ENCODE results near the gene NAA15.
"Not testable (repeated sequence)": the region's sequence is repeated elsewhere in the genome, so short reads cannot be mapped to it uniquely, and the experiment has no call there.

NAA15 gene

GRCh38 chr4:139312552-139313332 lies 11.4 kb downstream of the NAA15 start:
- DNase-seq, result no peak
- TF ChIP-seq POLR2A (IDR thresholded peaks at IDR 0.05; ENCODE audit: low read length) (no peak), GATA1 (IDR thresholded peaks at IDR 0.05; ENCODE audit: low read depth, low read length) (no peak)

DNA sequence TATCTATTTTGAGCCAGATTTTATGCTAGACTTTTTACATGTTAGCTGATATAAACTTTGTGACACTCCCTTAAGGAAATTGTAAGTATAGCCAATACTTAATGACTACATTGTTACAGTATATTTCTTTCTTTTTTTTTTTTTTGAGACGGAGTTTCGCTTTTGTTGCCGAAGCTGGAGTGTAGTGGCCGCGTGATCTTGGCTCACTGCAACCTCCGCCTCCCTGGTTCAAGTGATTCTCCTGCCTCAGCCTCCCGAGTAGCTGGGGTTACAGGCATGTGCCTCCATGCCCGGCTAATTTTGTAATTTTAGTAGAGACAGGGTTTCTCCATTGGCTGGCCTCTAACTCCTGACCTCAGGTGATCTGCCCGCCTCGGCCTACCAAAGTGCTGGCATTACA lies 12.1 kb downstream of the NAA15 start:
- DNase-seq, result not testable (repeated sequence)

DNA sequence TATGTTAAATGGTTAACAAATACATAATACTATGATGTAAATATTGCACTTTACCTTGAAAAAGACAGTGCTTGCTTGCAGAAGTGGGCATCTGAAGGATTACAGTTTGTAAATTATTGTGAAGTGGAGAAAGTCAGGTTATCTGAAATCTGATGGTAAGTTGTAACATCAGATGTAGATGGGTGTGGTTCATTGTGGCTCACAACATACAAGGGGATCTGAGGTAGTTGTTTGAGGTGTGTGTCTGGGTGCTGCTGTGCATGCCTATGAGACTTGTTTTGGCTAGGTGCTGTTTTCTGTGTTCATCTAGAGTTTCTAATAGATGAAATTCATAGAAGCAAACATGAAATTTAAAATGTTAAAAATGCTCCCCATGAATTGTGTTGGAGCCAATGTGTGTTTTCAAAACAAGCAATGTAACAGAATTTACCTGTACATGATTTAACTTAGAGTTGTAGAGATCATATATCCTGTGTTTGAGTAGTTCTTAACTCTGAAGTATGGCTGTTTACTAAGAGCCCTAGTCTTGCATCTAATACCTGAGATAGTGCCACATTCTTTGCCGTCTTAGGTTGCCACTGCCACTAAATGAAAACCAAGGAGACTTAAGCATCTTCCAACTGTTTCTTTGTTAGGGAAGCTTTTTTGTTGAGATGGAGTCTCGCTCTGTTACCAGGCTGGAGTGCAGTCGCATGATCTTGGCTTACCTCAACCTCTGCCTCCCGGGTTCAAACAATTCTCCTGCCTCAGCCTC lies 12.9 kb downstream of the NAA15 start:
- no peak for DNase-seq
- TF ChIP-seq POLR2A (IDR thresholded peaks at IDR 0.05; ENCODE audit: low read length), result no peak
- no peak for TF ChIP-seq GATA1 (IDR thresholded peaks at IDR 0.05; ENCODE audit: low read depth, low read length)

DNA sequence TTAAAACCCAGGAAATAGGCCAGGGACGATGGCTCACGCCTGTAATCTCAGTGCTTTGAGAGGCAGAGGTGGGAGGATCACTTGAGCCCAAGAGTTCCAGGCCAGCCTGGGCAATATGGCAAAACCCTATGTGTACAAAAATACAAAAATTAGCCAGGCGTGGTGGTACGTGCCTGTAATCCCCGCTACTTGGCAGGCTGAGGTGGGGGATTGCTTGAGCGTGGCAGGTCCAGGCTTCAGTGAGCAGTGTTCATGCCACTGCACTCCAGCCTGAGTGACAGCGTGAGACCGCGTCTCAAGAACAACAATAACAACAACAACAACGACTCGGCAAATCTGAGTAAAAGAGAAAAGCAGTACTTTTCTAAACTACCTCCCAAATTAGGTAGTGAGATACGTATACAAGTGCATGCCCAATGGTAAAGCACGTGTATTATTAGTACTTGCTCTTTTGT lies 13.9 kb downstream of the NAA15 start:
- no peak for TF ChIP-seq GATA1 (IDR thresholded peaks at IDR 0.05; ENCODE audit: low read depth, low read length)
- TF ChIP-seq POLR2A (IDR thresholded peaks at IDR 0.05; ENCODE audit: low read length), result no peak
- DNase-seq, result peak in 1 of 2 experiments; percentile 34

DNA sequence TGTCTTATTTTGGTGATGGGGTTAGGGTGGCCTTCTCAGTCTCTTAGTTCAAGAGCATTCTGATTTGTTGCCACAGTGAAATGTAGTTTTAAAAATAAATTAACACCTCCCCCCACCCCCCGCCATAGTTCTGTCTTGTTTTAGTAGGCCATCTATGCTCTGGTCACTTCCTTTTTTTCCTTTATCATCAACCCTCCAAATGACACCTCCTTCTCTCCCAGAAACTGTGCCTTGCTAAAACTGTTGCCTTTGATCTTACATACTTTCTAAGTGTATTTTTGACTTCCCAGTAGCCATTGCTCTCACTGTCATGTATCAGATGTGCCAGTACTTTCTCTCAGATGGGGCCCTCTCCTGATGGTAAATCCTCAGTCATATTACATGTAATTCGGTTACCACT lies 15.4 kb downstream of the NAA15 start:
- TF ChIP-seq GATA1 (IDR thresholded peaks at IDR 0.05; ENCODE audit: low read depth, low read length), result no peak
- no peak for TF ChIP-seq POLR2A (IDR thresholded peaks at IDR 0.05; ENCODE audit: low read length)
- DNase-seq, result no peak

DNA sequence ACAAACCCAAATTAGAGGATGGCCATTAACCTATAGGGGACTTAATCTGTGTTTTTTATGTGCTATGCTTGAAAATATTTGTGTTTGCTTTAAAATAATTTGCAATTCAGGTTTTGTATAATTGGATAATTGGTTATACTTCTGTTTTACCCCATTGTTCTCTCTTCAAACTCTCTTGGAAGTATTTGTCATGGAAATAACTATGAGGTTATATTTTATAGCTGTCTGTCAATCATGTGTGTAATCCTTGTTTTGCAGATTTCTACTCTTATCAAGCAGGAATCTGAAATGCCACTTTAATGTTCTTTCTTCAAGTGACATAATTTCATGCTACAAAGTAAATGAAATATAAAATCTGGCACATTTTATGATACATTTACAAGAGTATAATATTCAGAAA lies 16.3 kb downstream of the NAA15 start:
- TF ChIP-seq GATA1 (IDR thresholded peaks at IDR 0.05; ENCODE audit: low read depth, low read length) (no peak), POLR2A (IDR thresholded peaks at IDR 0.05; ENCODE audit: low read length) (no peak)

DNA sequence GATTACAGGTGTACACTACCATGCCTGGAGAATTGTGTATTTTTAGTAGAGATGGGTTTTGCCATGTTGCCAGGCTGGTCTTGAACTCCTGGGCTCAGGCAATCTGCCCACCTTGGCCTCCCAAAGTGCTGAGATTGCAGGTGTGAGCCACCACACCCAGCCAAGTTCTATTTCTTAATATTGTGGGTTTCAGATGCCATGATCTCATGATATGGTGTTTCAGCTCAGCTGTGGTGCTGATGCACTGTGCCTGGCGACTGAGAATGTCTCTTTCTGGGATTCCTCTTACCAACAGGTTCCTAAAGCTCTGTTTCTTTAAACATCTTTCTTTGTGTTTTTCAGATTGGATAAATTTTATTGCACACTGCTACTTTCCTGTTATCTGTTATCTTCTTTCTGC lies 18.3 kb downstream of the NAA15 start:
- DNase-seq, result no peak
- no peak for TF ChIP-seq POLR2A (IDR thresholded peaks at IDR 0.05; ENCODE audit: low read length)
- TF ChIP-seq GATA1 (IDR thresholded peaks at IDR 0.05; ENCODE audit: low read depth, low read length), result no peak

More for the DNA sequence above, 16.3 kb downstream of the NAA15 start:
- DNase-seq, result no peak

DNA sequence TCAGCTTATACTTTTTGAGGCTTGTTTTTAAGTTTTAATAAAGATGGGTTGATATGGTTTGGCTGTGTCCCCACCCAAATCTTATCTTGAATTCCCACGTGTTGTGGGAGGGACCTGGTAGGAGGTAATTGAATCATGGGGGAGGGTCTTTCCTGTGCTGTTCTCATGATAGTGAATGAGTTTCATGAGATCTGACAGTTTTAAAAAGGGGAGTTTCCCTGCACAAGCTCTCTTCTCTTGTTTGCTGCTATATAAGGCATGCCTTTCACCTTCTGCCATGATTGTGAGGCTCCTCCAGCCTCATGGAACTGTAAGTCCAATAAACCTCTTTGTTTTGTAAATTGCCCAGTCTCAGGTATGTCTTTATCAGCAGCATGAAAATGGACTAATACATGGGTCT lies 20.8 kb downstream of the NAA15 start:
- DNase-seq, result peak; percentile 39 to 75

DNA sequence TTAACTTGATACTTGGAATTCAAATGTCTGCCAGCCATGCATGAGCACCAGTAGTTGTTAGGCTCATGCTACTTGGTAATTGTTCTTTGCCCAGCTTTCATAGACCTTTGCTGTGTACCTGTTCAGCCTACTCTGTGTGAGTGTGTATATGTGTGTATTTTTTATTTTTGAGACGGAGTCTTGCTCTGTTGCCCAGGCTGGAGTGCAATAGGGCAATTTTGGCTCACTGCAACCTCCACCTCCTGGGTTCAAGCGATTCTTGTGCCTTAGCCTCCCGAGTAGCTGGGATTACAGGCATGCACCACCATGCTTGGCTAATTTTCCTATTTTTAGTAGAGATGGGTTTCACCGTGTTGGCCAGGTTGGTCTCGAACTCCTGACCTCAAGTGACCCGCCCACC lies 21.2 kb downstream of the NAA15 start:
- DNase-seq, result not testable (repeated sequence)

GRCh38 chr4:139324620-139325019 lies 23.3 kb downstream of the NAA15 start:
- no peak for TF ChIP-seq POLR2A (IDR thresholded peaks at IDR 0.05; ENCODE audit: low read length)
- no peak for TF ChIP-seq GATA1 (IDR thresholded peaks at IDR 0.05; ENCODE audit: low read depth, low read length)
- no peak for DNase-seq

GRCh38 chr4:139329665-139330200 lies 28.4 kb downstream of the NAA15 start:
- TF ChIP-seq GATA1 (IDR thresholded peaks at IDR 0.05; ENCODE audit: low read depth, low read length) (no peak), POLR2A (IDR thresholded peaks at IDR 0.05; ENCODE audit: low read length) (no peak)

DNA sequence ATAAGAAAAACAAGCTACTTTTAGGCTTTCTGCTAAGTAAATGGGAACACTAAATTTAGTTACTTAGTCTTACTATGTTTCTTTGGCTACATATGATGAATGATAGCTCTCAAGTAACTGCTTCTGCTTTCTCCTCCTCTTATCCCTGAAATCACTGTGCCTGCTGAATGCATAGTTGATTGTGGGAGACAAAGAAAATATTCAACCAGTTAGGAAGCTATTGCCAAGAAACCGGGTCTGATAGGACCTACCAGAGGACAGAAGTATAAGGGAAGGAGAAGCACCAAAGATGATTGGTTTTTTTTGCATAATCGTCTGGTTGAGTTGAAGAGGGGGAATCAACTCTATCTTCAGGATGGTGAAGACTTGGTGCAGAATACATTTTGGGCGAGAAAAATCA lies 29.0 kb downstream of the NAA15 start:
- no peak for DNase-seq
- no peak for TF ChIP-seq POLR2A (IDR thresholded peaks at IDR 0.05; ENCODE audit: low read length)
- TF ChIP-seq GATA1 (IDR thresholded peaks at IDR 0.05; ENCODE audit: low read depth, low read length), result no peak

More at GRCh38 chr4:139329665-139330200, 28.4 kb downstream of the NAA15 start:
- DNase-seq, result no peak

GRCh38 chr4:139331185-139331584 lies 29.9 kb downstream of the NAA15 start:
- no peak for DNase-seq
- TF ChIP-seq GATA1 (IDR thresholded peaks at IDR 0.05; ENCODE audit: low read depth, low read length) (no peak), POLR2A (IDR thresholded peaks at IDR 0.05; ENCODE audit: low read length) (no peak)

DNA sequence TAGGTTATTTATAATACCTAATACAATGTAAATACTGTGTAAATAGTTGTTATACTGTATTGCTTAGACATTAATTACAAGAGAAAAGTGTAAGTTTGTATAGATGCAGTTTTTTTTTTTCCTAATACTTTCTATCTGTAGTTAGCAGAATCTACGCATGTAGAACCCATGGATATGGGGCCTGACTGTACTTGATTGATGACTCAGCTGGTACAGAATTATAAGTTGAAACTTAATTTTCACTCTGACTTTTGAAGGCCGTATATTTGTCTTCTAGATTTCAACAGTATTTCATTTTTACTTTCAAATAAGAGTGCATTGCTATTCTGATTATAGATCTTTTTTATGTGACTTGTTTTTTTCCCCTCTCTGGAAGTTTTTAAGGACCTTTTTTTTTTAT lies 31.7 kb downstream of the NAA15 start:
- DNase-seq, result peak in 1 of 2 experiments; percentile 9
- no peak for TF ChIP-seq GATA1 (IDR thresholded peaks at IDR 0.05; ENCODE audit: low read depth, low read length)
- no peak for TF ChIP-seq POLR2A (IDR thresholded peaks at IDR 0.05; ENCODE audit: low read length)

DNA sequence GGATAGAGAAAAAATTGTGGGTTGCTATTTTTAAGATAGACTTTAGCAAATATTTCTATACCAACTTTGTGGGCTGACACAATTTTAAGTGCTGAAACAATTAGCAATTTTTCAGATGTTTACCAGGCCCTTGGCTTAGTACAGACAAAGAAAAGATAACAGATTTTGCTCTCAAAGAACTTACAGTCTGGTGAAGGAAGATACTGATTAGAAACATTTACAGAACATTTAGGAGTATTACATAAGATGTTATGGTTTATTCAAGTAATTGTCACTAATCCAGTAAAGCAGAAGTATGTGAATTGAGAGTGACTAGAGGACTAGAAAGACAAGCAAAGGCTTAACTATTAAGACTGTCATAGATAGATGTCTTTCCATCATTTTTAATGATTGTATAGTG lies 36.3 kb downstream of the NAA15 start:
- TF ChIP-seq POLR2A (IDR thresholded peaks at IDR 0.05; ENCODE audit: low read length) (no peak), GATA1 (IDR thresholded peaks at IDR 0.05; ENCODE audit: low read depth, low read length) (no peak)

More for the DNA sequence above, 36.3 kb downstream of the NAA15 start:
- DNase-seq, result peak; percentile 66 to 68

Measured in erythroblast (primary cell).